GM21723 (cell line): Measurements from ENCODE around the gene CD37.

Experiments
- ATAC-seq: cut with Tn5 transposase; IDR thresholded peaks from one replicate; pipeline ENCODE4 v1.9.1; 2021; ENCODE audit warnings: mild to moderate bottlenecking, moderate library complexity; ENCODE audit not compliant: unreplicated experiment

CD37 gene

GRCh38 chr19:49344505-49345423, 9.6 kb downstream of the CD37 start:
- no peak for ATAC-seq

- ATAC-seq: no peak
These were observed 12.0 kb downstream of the CD37 start for GRCh38 chr19:49347191-49347590.

- no peak for ATAC-seq
These were observed 12.6 kb downstream of the CD37 start for GRCh38 chr19:49347835-49348234.

GRCh38 chr19:49348305-49349189, 13.3 kb downstream of the CD37 start:
- no peak for ATAC-seq

GRCh38 chr19:49349567-49349966, 14.4 kb downstream of the CD37 start:
- ATAC-seq: no peak

- ATAC-seq: no peak
These were observed 20.7 kb downstream of the CD37 start for GRCh38 chr19:49355909-49356353.

- ATAC-seq: no peak
These were observed 21.2 kb downstream of the CD37 start for GRCh38 chr19:49356382-49356781.

DNA sequence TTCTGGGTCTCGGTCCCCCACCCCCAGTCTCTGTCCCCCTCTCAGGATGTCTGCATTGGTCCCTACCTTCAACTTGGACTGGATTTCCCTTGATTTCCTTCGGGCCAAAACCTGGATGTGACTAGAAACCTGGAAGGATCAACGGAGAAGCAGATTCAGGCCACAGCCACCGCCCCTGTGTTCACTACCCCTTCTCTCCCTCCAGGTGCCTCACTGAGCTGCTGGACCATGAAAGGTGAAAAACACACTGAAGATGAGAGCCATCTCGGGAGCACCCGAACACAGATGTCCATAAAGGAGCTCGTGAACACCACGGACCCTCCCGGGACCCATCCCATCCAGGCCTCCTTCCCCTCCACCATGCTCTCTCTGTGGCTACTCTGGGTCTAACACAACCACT, 22.0 kb downstream of the CD37 start:
- no peak for ATAC-seq

DNA sequence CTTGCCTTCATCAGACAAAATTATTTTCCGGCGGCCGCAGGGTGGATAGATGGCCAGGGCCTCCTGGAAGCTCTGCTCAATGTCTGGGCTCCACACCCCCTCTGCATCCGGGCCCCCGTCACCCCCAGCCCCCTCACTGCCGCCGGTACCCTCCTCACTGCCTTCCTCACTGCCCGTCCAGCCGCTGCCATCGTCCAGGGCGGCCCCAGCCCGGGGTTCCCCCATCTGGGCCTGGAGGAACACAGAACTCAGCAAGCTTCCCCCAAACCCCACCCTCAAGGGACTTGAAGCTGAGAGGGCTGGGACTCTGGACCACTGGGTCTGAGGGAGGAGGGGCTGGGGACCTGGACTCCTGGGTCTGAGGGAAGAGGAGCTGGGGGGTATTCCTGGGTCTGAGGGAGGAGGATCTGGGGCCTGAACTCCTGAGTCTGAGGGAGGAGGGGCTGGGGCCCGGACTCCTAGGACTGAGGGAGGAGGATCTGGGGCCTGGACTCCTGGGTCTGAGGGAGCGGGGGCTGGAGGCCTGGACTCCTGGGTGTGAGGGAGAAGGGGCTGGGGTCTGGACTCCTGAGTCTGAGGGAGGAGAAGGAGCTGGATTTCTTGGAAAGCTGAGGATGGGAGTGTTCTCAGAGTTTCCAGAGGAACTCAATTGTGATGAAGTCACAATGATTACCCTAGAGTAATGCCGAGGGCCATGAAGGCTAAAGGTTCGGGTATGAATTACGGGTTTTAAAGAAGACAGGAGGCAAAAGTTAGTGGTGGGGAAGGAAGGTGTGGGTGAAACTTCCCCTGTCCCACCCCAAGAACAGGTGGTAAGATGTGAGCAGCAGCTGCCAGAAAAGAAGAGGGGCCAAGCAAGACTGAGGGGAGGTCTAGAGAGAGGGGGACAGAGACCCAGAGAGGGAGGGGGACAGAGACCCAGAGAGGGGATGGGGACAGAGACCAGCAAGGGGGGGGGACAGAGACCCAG, 24.9 kb downstream of the CD37 start:
- ATAC-seq: no peak

DNA sequence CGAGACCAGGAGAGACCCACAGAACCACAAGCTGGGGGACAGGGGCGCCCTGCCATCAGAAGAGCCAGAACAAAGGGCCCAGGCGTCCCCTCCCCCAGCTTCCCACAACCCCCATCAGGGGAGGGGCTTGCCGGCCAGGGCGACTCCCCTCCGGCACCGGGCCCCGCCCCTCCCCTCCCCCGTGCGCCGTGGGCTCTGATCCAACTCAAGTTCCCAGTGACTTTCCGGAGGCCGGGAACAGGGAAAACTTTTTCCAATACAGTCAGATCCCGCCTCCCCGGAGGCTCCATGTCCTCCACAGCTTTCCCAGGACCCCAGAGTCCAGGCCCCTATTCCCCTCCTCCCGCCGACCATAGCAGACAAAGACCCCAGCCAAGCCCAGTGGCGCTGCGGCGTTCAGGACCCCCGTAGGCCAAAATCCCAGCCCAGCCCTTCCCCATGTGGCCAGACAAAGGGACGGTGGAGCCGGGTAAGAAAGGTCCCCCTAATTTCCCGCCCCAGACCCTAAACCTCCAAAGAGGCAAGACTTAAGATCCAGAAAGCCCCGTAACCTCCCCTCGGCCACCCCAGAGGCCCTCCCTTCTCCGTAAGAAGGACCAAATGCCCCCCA, 26.3 kb downstream of the CD37 start:
- no peak for ATAC-seq

DNA sequence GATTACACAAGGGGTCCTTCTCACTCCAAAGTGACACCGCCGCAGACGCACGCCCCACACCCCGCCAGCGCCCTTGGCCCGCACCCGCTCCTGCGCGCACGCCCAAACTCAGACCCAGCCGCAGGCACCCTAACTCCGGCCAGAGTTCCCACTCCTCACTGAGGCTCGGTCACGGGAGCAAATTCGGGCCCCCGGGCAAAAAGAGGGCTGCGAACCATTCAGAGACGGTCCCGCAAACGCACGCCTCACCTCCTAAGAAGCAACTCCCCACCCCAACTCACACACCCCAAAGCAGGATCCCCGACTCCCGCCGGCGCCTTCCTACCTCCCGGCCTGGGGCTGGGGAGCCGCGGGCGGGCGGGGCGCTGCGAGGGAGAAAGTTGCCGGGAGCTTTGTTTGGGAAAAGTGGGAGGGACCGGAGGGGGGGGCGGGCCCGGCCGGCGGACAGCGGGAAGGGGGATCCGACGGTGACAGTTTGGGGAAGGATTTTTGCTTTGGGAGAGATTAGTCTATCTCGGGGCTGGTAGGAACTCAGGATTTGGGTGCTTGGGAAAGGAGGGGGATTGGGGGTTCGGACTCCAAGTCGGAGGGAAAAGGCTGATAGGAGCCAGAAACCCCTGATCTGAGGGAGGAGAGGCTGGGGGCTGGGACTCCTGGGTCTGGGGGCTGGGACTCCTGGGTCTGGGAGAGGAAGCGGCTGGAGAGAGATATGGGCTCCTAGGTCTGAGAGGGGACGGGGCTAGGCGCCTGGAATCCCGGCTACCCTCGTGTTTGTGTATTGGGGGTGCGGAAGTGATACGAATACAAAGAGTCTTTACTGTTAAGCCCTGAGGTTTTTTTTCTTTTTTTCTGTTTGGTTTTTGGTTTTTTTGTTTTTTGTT, 27.1 kb downstream of the CD37 start, which contains the start of gene TEAD2:
TSS of gene TEAD2 (minus strand) at position 369 of the 881 bp plus-strand sequence. CDS start 2,341 bp downstream, outside the sequence.
- ATAC-seq: no peak

DNA sequence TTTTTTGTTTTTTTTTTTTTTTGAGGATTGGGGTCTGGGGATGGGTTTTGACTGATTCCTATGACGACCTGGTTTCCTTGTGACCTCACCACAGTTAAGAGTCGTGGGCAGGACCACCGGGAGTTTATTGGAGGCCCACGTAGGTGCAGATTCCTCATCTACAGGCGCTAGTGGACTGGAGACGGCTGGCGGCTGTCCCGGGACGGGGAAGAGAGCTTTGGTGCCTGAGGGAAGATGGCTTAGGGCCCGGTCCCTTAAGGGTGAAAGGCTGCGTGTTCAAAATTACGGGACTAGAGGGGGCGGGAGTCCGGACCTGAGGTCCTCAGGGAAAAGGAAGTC, 27.7 kb downstream of the CD37 start:
- no peak for ATAC-seq

DNA sequence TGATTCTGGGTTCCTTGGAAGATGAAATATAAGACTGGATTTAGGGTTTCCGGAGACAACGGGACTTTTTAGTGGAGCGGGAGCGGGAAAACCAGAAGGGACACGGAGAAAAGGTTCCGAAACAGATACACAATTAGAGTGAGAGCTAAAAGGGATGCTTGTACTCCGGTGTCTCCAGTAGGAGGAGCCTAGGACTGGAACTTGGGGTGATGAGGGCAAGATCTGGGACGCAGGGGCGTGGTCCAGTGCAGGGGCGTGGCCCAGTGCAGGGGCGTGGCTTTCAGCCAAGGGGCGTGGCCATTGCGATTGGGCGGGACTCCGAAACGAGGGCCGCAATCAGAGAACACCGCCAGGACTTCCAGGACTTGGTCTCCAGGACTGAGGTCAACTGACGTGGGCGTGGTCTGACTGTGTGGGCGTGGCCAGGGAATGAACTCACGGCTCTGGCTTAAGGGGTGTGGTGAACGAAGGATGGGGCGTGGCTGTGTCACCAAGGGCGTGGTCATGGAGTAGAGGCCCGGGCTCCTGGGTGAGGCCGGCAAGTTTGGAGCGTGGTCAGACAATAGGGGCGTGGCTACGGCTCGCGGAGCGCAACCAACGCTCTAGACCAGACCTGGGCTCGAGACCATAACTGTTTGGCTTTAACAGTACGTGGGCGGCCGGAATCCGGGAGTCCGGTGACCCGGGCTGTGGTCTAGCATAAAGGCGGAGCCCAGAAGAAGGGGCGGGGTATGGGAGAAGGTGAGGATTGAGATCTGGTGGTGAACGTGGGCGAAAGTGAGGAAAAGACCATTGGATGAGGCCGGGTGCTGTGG, 28.3 kb downstream of the CD37 start, which contains the start of gene DKKL1:
TSS of gene DKKL1 (plus strand) at position 610 of the 815 bp plus-strand sequence. CDS start at position 732, 122 bp downstream.
- ATAC-seq: peak; percentile 61

GRCh38 chr19:49364083-49364737, 29.0 kb downstream of the CD37 start:
- no peak for ATAC-seq

- no peak for ATAC-seq
These were observed 30.9 kb downstream of the CD37 start for GRCh38 chr19:49366110-49366509.

DNA sequence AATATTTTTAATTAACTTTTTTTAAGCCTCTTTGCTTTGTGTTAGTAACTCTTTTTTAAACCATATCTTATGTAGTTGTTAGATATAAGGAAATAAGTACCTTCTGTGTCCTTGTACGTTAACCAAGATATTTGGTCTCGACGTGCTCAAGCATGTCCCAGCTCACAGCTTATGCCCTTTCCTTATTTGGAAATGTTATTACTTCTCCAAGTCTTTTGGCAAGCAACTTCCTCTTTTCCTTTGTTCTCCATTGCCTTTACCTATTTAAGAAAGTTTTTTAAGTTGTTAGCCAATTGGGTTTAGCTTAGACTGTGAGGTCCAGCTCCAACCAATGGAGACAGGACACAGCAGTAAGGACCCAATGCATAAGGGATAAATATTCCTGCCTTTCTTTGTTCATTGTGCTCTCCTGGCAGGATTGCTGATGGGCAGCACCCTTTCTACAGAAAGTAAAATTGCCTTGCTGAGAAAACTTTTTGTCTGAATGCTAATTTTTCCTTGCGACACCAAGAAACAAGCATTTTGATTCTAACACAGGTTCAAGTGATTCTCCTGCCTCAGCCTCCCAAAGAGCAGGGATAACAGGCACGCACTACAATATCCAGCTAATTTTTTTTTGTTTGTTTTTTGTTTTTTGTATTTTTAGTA, 33.6 kb downstream of the CD37 start:
- ATAC-seq: no peak

DNA sequence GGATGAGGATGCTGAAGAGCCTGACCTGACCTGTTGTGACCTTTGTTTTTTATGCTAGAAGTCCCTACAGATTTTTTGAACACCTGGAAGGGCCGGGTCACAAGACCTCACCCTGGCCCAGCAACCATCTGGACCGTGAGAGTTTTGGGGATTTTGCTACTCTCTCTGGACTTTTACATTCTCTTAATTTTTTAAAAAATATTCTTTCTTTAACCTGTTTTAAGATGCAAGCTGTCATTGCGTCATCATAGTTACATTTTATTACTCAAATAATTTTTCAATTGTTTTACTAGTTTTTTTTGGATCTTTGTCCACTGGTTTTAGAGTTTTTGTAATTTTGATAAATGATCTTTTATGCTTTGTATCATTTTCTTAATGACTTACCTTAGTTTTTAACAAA, 36.0 kb downstream of the CD37 start:
- ATAC-seq: no peak
